Body of pancreas (tissue), 4 donors: ENCODE results near the gene RHD. TPM values are rescaled to one million over a fixed set of nuclear protein-coding genes. Genes with fewer than 3 reads are reported as not detected.
"Not testable (repeated sequence)": the region's sequence is repeated elsewhere in the genome, so short reads cannot be mapped to it uniquely, and the experiment has no call there.

Source experiments
- ATAC-seq: fragments of 150-250 bp; one replicate; pipeline ENCODE4 v1.9.1; 2016
- DNase-seq, 4 donors: peaks; one replicate each; pipeline ENCODE4 v3.0.0-alpha.2; 2019
- H3K27ac ChIP-seq, 4 donors: fragments of 200-600 bp; sonication (generic); 1 replicate in 3 of 4; 2 replicates in 1 of 4; pipeline versions ENCODE4 v1.5.1 to v1.6.1; 2016 to 2019; ENCODE audit warnings: mild to moderate bottlenecking in 1 of 4, mixed read lengths in 1 of 4, moderate library complexity in 1 of 4
- H3K27me3 ChIP-seq, 2 donors: fragments of 200-600 bp; sonication (generic); one replicate each; pipeline ENCODE4 v1.6.0; 2016; ENCODE audit warnings: mild to moderate bottlenecking in 1 of 2
- H3K36me3 ChIP-seq, 2 donors: fragments of 200-600 bp; sonication (generic); replicated peaks in 1 of 2; 2 replicates each; pipeline ENCODE4 v1.5.1; 2016; ENCODE audit warnings: low read depth in 2 of 2; ENCODE audit not compliant: insufficient read depth in 1 of 2
- H3K4me1 ChIP-seq: fragments of 200-600 bp; sonication (generic); one replicate; pipeline ENCODE4 v1.6.0; 2016
- H3K4me3 ChIP-seq, 2 donors: fragments of 200-600 bp; sonication (generic); 1 replicate in 1 of 2; 2 replicates in 1 of 2; pipeline ENCODE4 v1.5.1; 2016 to 2019
- H3K9me3 ChIP-seq, 3 donors: fragments of 200-600 bp; sonication (generic); 1 replicate in 2 of 3; 2 replicates in 1 of 3; pipeline ENCODE4 v1.5.1; 2016
- CTCF ChIP-seq, 7 experiments: fragments of 450-650 bp in 4 of 7; fragments of 200-600 bp in 3 of 7; sonication (generic) in 3 of 7; IDR thresholded peaks; one replicate each; pipeline ENCODE4 v1.5.1; 2016 to 2019; ENCODE audit warnings: antibody characterized with exemption in 7 of 7
- POLR2A ChIP-seq, 3 donors: fragments of 450-650 bp; IDR thresholded peaks; one replicate each; pipeline ENCODE4 v1.6.1; 2016; ENCODE audit warnings: antibody characterized with exemption in 3 of 3, mild to moderate bottlenecking in 2 of 3
- WGBS, 2 donors: methylation state at CpG; one replicate each; pipeline ENCODE4 v1.1.5; 2017; 5-methylcytosine and 5-hydroxymethylcytosine counted together
- intact Hi-C: fragments of 100-400 bp; cut with DNase I; formaldehyde crosslinking; loops from one replicate; pipeline ENCODE4 v1.15.1; 2023
- total RNA-seq, 2 donors: library from RNA; depleted of rRNA; stranded (reverse); fragments of >200 nt; gene quantifications; one replicate each; pipeline ENCODE4 v1.1.0, GENCODE V29; 2016

The RHD gene
- total RNA-seq, 2 donors from 2014 or later = not detected

- no peak overlapping the region for H3K4me3 ChIP-seq
- intact Hi-C loops = loop anchor here (10.0 kb wide), 1 partner anchor 91 kb away; no protein-coding TSS in a partner anchor
- no peak overlapping the region for H3K27ac ChIP-seq
- no peaks in the 10 kb centered on the region for H3K36me3 ChIP-seq
- H3K9me3 ChIP-seq = no peaks in the 10 kb centered on the region
- DNase-seq (no peak), ATAC-seq (no peak)
- H3K27me3 ChIP-seq = no peaks in the 10 kb centered on the region
- H3K4me1 ChIP-seq = no peaks in the 10 kb centered on the region
- no peak for TF ChIP-seq POLR2A (IDR thresholded peaks at IDR 0.05)
- no peak for TF ChIP-seq CTCF (IDR thresholded peaks at IDR 0.05)
- 81 to 90% methylated on average over 2 of the region's 2 CpGs for WGBS, 2 donors
These were observed 18.4 kb upstream of the RHD start for GRCh38 chr1:25253911-25254310.

- intact Hi-C loops = loop anchor here (10.0 kb wide), 1 partner anchor 89 kb away; no protein-coding TSS in a partner anchor
- TF ChIP-seq POLR2A (IDR thresholded peaks at IDR 0.05) (no peak), CTCF (IDR thresholded peaks at IDR 0.05) (no peak)
These were observed 16.4 kb upstream of the RHD start for GRCh38 chr1:25255706-25256577.

GRCh38 chr1:25256578-25256965 lies 15.7 kb upstream of the RHD start:
- no peaks in the 10 kb centered on the region for H3K27me3 ChIP-seq
- 94 to 96% methylated on average over 5 of the region's 5 CpGs for WGBS, 2 donors
- TF ChIP-seq POLR2A (IDR thresholded peaks at IDR 0.05) = no peak
- H3K4me1 ChIP-seq = no peaks in the 10 kb centered on the region
- ATAC-seq (no peak), DNase-seq (no peak)
- no peaks in the 10 kb centered on the region for H3K9me3 ChIP-seq
- intact Hi-C loops = loop anchor here (10.0 kb wide), 1 partner anchor 88 kb away; no protein-coding TSS in a partner anchor
- no peak overlapping the region for H3K27ac ChIP-seq
- H3K4me3 ChIP-seq = no peak overlapping the region
- no peaks in the 10 kb centered on the region for H3K36me3 ChIP-seq

More at GRCh38 chr1:25255706-25256577, 16.4 kb upstream of the RHD start:
- Histone ChIP-seq H3K27me3 (no peaks in the 10 kb centered on the region), H3K9me3 (no peaks in the 10 kb centered on the region), H3K27ac (no peak overlapping the region), H3K4me1 (no peaks in the 10 kb centered on the region), H3K36me3 (no peaks in the 10 kb centered on the region), H3K4me3 (no peak overlapping the region)
- no peak for DNase-seq
- 78 to 86% methylated on average over 18 of the region's 18 CpGs for WGBS, 2 donors
- ATAC-seq = no peak

GRCh38 chr1:25257196-25257595 lies 15.1 kb upstream of the RHD start:
- Histone ChIP-seq H3K27me3 (no peaks in the 10 kb centered on the region), H3K4me3 (no peak overlapping the region), H3K36me3 (no peaks in the 10 kb centered on the region), H3K9me3 (no peaks in the 10 kb centered on the region), H3K4me1 (no peaks in the 10 kb centered on the region), H3K27ac (no peak overlapping the region)
- intact Hi-C loops = loop anchor here (10.0 kb wide), 1 partner anchor 88 kb away; no protein-coding TSS in a partner anchor
- TF ChIP-seq CTCF (IDR thresholded peaks at IDR 0.05) (no peak), POLR2A (IDR thresholded peaks at IDR 0.05) (no peak)
- DNase-seq (no peak), ATAC-seq (no peak)
- 60% methylated on average over 1 of the region's 1 CpG for WGBS, 2 donors

GRCh38 chr1:25259813-25260212 lies 12.5 kb upstream of the RHD start:
- not testable (repeated sequence) for H3K36me3 ChIP-seq, H3K9me3 ChIP-seq, H3K4me1 ChIP-seq, ATAC-seq, H3K27me3 ChIP-seq, H3K4me3 ChIP-seq, DNase-seq, H3K27ac ChIP-seq
- intact Hi-C loops = loop anchor here (10.0 kb wide), 1 partner anchor 85 kb away; no protein-coding TSS in a partner anchor
- 59 to 82% methylated on average over 4 to 7 of the region's 7 CpGs for WGBS, 2 donors

- H3K27ac ChIP-seq, H3K36me3 ChIP-seq, intact Hi-C loops, H3K4me1 ChIP-seq, ATAC-seq, H3K27me3 ChIP-seq, H3K9me3 ChIP-seq, H3K4me3 ChIP-seq, DNase-seq: not testable (repeated sequence)
- 80 to 92% methylated on average over 3 of the region's 3 CpGs for WGBS, 2 donors
These were observed 12.0 kb upstream of the RHD start for GRCh38 chr1:25260336-25260735.

GRCh38 chr1:25266554-25267287 lies 5.6 kb upstream of the RHD start:
- WGBS, 2 donors = 0% methylated on average over 8 to 11 of the region's 45 CpGs
- H3K27me3 ChIP-seq, intact Hi-C loops, H3K9me3 ChIP-seq, H3K4me1 ChIP-seq, H3K36me3 ChIP-seq: not testable (repeated sequence)
- peak overlapping the region; percentile 12 to 13 for H3K4me3 ChIP-seq
- peak; percentile 40 for ATAC-seq
- peak overlapping the region in 1 of 4 donors; percentile 93 for H3K27ac ChIP-seq
- DNase-seq = peak; percentile 19 to 64 (median 34)
